Loucy (cell line): ENCODE results near the gene IARS2.

Experiments used
- EZH2phosphoT487 ChIP-seq: fragments of 200-600 bp; IDR thresholded peaks from 2 replicates; pipeline ENCODE4 v1.6.1; 2018; ENCODE audit warnings: antibody characterized with exemption, mild to moderate bottlenecking, moderate library complexity, borderline replicate concordance
- TF ChIP-seq, protein P1 (sequence below): fragments of 200-600 bp; sonication (generic); conservative IDR thresholded peaks from 2 replicates; pipeline ENCODE4 v1.5.1; 2014; ENCODE audit warnings: mild to moderate bottlenecking, antibody characterized with exemption, low read length

DNA sequence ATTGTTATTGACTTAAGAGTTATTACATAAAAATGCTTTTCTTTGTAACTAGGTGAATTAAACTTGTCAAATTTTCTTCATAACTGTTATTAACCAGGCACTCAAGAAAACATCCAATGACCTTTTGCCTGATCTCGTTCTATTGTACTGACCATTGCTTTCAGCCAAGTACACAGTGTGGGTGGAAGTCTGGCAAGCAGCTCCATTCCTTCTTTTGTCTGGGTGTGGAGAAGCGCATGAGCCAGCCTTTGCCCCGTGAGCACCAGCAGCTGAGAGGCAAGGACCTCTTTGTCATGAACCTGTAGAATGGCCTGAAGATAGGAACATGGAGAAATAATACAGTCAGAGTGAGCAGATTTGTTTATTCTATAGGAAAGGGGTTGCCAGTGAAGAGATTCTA, 57.5 kb downstream of the IARS2 start:
- TF ChIP-seq, protein P1, sequence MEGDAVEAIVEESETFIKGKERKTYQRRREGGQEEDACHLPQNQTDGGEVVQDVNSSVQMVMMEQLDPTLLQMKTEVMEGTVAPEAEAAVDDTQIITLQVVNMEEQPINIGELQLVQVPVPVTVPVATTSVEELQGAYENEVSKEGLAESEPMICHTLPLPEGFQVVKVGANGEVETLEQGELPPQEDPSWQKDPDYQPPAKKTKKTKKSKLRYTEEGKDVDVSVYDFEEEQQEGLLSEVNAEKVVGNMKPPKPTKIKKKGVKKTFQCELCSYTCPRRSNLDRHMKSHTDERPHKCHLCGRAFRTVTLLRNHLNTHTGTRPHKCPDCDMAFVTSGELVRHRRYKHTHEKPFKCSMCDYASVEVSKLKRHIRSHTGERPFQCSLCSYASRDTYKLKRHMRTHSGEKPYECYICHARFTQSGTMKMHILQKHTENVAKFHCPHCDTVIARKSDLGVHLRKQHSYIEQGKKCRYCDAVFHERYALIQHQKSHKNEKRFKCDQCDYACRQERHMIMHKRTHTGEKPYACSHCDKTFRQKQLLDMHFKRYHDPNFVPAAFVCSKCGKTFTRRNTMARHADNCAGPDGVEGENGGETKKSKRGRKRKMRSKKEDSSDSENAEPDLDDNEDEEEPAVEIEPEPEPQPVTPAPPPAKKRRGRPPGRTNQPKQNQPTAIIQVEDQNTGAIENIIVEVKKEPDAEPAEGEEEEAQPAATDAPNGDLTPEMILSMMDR: no peak
- TF ChIP-seq EZH2phosphoT487: no peak
